HEK293T (cell line): ENCODE data around the gene EBNA1BP2.

Experiments
- BHLHE40 ChIP-seq: fragments of 450-650 bp; IDR thresholded peaks from 2 replicates; pipeline ENCODE4 v1.6.1; 2016; ENCODE audit warnings: mild to moderate bottlenecking, moderate library complexity, borderline replicate concordance
- CTBP1 ChIP-seq: fragments of 450-650 bp; IDR thresholded peaks from 2 replicates; pipeline ENCODE4 v1.6.1; 2016; ENCODE audit warnings: borderline replicate concordance
- ELF4 ChIP-seq: fragments of 450-650 bp; IDR thresholded peaks from 2 replicates; pipeline ENCODE4 v1.6.1; 2017; ENCODE audit warnings: antibody characterized with exemption
- FOXM1 ChIP-seq: fragments of 450-650 bp; IDR thresholded peaks from 2 replicates; pipeline ENCODE4 v1.6.1; 2017; ENCODE audit warnings: mild to moderate bottlenecking, borderline replicate concordance
- HDGF ChIP-seq: fragments of 450-650 bp; IDR thresholded peaks from 2 replicates; pipeline ENCODE4 v1.6.1; 2017; ENCODE audit warnings: antibody characterized with exemption, borderline replicate concordance
- L3MBTL2 ChIP-seq: fragments of 450-650 bp; conservative IDR thresholded peaks from 2 replicates; pipeline ENCODE4 v1.6.1; 2016; ENCODE audit warnings: mild to moderate bottlenecking
- LEF1 ChIP-seq: fragments of 450-650 bp; IDR thresholded peaks from 2 replicates; pipeline ENCODE4 v1.6.1; 2017; ENCODE audit warnings: mild to moderate bottlenecking, borderline replicate concordance
- NFRKB ChIP-seq: fragments of 450-650 bp; IDR thresholded peaks from 2 replicates; pipeline ENCODE4 v1.6.1; 2016; ENCODE audit warnings: mild to moderate bottlenecking, moderate library complexity
- SP1 ChIP-seq: fragments of 450-650 bp; IDR thresholded peaks from 2 replicates; pipeline ENCODE4 v1.6.1; 2017
- SUZ12 ChIP-seq: fragments of 450-650 bp; IDR thresholded peaks from 2 replicates; pipeline ENCODE4 v1.6.1; 2016; ENCODE audit warnings: mild to moderate bottlenecking
- TARDBP ChIP-seq: fragments of 450-650 bp; IDR thresholded peaks from 2 replicates; pipeline ENCODE4 v1.6.1; 2016
- ZNF384 ChIP-seq: fragments of 450-650 bp; IDR thresholded peaks from 2 replicates; pipeline ENCODE4 v1.6.1; 2016
- TF ChIP-seq, protein P1 (sequence below): fragments of 450-650 bp; IDR thresholded peaks from 2 replicates; pipeline ENCODE4 v1.6.1; 2016

DNA sequence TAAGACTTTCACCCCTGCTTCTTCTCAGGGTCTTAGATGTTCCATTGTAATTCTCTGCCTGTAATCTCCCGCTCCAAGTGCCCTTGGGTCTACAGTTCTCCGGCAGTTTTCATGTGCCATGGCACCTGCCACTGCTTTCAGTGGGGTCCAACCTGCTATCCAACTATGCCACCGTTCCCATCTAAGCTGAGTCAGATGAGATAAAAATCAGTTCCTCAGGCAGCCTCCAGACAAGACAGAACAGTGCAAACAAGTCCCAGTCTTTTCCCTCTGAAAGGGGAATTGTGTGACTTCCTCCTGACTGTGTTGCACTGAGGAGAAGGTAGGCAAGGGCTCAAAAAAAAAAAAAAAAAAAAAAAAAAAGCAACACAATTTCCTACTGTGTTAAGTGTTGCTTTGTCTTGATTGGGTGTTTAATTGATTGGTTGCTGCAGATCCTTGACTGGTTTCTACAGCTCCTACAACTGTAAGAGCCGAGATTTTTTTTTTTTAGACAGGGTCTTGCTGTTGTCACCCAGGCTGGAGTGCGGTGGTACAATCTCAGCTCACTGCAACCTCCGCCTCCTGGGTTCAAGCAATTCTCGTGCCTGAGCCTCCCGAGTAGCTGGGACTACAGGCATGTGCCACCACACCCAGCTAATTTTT is 50.7 kb downstream of the EBNA1BP2 start:
- TF ChIP-seq BHLHE40 (no peak), FOXM1 (no peak), TARDBP (no peak), SP1 (no peak), ELF4 (no peak), LEF1 (no peak), HDGF (no peak), ZNF384 (no peak), NFRKB (no peak), L3MBTL2 (no peak), SUZ12 (no peak), CTBP1 (no peak)
- TF ChIP-seq, protein P1, sequence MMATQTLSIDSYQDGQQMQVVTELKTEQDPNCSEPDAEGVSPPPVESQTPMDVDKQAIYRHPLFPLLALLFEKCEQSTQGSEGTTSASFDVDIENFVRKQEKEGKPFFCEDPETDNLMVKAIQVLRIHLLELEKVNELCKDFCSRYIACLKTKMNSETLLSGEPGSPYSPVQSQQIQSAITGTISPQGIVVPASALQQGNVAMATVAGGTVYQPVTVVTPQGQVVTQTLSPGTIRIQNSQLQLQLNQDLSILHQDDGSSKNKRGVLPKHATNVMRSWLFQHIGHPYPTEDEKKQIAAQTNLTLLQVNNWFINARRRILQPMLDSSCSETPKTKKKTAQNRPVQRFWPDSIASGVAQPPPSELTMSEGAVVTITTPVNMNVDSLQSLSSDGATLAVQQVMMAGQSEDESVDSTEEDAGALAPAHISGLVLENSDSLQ, result no peak
